Stimulated activated CD8-positive, alpha-beta memory T cell treated with anti-CD3 and anti-CD28 coated beads, Interleukin-12 subunit alpha, Interleukin-12 subunit beta, amount 100 ng/mL, for 4 hours (primary cell): ENCODE results near the gene NAT14.

Experiments used
- DNase-seq: peaks from one replicate; pipeline ENCODE4 v3.0.0-alpha.2; 2020; ENCODE audit warnings: low read depth

Gene NAT14

DNA sequence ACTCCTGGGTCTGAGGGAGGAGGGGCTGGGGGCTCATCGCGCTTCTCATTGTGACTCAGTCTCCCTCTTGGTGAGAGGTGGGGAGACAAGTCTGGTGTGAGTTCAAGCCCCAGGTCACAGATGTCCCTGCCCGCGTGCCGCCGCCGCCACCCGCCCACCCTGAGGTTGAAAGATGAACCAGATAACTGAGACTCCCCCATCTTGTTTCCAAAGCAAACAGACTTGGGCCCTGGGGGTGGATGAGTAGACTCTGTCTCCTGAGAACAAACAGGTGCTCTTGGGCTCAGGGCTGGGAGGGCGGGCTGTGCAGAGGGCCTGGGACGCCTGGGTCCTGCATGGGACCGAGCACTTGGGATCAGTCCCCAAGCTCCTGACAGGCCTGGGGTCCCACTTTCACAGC is 51.4 kb downstream of the NAT14 start:
- no peak for DNase-seq
